ENCODE measurements around the gene TAOK2.

DNA sequence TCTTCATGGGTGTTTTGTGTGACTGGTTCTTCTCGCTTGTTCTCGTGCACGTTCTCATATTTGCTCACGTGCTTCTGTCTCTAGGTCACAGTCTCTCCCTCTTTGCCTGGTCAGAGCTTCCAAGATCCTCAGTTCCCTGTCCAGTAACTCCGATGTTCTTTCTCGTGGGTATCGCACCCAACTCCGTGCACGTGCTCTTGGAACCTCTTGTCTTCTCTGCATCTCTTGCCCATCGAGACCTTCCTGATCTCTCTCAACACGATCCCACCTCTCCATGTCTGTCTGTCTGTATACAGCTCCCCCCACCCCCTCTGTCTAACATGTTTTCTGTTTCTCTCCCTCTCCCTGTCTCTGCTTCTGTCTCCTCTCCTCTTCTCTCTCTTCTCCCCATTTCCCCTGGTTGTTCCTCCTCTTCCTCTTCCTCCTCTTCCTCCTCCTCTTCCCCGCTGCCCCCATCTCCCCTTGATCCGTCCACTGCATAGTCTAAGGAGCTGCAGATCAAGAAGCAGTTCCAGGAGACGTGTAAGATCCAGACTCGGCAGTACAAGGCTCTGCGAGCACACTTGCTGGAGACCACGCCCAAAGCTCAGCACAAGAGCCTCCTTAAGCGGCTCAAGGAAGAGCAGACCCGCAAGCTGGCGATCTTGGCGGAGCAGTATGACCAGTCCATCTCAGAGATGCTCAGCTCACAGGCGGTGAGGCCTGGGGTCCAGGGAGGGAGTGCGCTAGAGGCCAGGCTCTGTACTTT is 15.6 kb downstream of the TAOK2 start:
- TF ChIP-seq POLR2A (IDR thresholded peaks at IDR 0.05): peak in 1 of 4 donors; percentile 56
- TF ChIP-seq, protein P1, sequence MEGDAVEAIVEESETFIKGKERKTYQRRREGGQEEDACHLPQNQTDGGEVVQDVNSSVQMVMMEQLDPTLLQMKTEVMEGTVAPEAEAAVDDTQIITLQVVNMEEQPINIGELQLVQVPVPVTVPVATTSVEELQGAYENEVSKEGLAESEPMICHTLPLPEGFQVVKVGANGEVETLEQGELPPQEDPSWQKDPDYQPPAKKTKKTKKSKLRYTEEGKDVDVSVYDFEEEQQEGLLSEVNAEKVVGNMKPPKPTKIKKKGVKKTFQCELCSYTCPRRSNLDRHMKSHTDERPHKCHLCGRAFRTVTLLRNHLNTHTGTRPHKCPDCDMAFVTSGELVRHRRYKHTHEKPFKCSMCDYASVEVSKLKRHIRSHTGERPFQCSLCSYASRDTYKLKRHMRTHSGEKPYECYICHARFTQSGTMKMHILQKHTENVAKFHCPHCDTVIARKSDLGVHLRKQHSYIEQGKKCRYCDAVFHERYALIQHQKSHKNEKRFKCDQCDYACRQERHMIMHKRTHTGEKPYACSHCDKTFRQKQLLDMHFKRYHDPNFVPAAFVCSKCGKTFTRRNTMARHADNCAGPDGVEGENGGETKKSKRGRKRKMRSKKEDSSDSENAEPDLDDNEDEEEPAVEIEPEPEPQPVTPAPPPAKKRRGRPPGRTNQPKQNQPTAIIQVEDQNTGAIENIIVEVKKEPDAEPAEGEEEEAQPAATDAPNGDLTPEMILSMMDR (IDR thresholded peaks at IDR 0.05): no peak
- TF ChIP-seq EP300 (IDR thresholded peaks at IDR 0.05): no peak
